Tibial nerve (tissue), 4 donors: ENCODE data around the gene BCL2L13.
"Not testable (repeated sequence)": the region's sequence is repeated elsewhere in the genome, so short reads cannot be mapped to it uniquely, and the experiment has no call there.

Experiments used
- EP300 ChIP-seq, 2 donors: sonication (generic); formaldehyde crosslinking; IDR thresholded peaks; one replicate each; pipeline ENCODE4 v1.6.1; 2017; ENCODE audit warnings: antibody characterized with exemption in 2 of 2, mild to moderate bottlenecking in 1 of 2
- TF ChIP-seq, protein P1 (sequence below), 5 experiments: fragments of 200-600 bp in 3 of 5; fragments of 450-650 bp in 2 of 5; sonication (generic) in 3 of 5; IDR thresholded peaks; one replicate each; pipeline ENCODE4 v1.5.1; 2016 to 2019; ENCODE audit warnings: antibody characterized with exemption in 5 of 5, mild to moderate bottlenecking in 3 of 5, moderate library complexity in 2 of 5

- TF ChIP-seq, protein P1, sequence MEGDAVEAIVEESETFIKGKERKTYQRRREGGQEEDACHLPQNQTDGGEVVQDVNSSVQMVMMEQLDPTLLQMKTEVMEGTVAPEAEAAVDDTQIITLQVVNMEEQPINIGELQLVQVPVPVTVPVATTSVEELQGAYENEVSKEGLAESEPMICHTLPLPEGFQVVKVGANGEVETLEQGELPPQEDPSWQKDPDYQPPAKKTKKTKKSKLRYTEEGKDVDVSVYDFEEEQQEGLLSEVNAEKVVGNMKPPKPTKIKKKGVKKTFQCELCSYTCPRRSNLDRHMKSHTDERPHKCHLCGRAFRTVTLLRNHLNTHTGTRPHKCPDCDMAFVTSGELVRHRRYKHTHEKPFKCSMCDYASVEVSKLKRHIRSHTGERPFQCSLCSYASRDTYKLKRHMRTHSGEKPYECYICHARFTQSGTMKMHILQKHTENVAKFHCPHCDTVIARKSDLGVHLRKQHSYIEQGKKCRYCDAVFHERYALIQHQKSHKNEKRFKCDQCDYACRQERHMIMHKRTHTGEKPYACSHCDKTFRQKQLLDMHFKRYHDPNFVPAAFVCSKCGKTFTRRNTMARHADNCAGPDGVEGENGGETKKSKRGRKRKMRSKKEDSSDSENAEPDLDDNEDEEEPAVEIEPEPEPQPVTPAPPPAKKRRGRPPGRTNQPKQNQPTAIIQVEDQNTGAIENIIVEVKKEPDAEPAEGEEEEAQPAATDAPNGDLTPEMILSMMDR (IDR thresholded peaks at IDR 0.05): not testable (repeated sequence)
- not testable (repeated sequence) for TF ChIP-seq EP300 (IDR thresholded peaks at IDR 0.05)
Measured at GRCh38 chr22:17671521-17672092, 33.0 kb downstream of the BCL2L13 start.
